ENCODE data around the gene RGR. TPM values are rescaled to one million over a fixed set of nuclear protein-coding genes. Genes with fewer than 3 reads are reported as not detected.

RGR gene
- total and polyA plus RNA-seq, 5 donors from 2014 or later = not detected

DNA sequence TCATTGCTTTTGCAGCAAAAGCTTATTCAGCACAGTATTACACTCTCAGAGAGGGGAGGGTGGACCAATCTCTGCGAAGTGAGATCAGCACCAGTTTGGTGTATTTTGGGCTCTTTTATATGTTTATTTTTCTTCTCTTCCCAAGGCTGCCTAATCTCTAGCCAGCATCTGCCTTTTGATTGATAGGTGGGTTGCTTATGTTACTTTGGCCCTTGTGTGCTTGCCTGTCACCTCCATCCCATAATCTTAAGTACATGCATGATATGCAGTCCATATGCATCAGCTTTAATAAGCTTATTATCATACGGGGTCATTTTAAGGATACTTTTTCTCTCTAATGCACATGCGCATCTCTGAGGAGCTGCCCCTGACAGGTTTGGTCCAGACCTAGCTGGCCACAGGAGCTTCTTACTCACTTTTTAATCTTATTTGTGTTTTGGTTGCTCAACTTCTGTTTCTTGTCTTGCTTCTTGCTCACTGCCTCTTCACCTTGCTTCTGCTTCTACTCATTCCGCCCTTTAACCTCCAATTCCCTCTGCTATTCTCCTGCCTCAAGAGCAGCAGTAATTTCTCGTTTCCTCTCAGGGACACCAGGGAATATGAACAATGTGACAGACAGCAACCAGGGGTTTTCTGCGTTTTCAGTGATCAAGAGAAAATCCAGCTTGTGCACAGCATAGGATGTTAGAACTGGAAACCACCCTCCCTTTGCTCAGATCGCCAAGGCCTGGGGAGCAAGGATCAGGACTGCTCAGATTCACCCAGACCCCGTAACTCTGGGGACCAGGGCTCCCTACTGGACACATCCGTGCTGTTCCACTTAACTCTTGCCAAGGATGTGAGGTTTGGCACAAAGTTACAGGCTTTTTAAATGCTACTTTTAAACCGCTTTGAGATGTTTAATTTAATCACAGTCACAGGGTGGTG is 10.0 kb downstream of the RGR start:
- Mint-ChIP-seq H3K4me3 (no peak overlapping the region), H3K9me3 (no peaks in the 10 kb centered on the region), H3K27me3 (peaks cover 7% of the 10 kb centered on the region), H3K36me3 (no peaks in the 10 kb centered on the region), H3K4me1 (peaks cover 0 to 4% (median 0%) of the 10 kb centered on the region in 4 donors), H3K27ac (peak overlapping the region in 1 of 3 donors; percentile 34)
- H3K4me1 ChIP-seq (ENCODE audit: control insufficient read depth, insufficient read depth, low read length, poor library complexity, severe bottlenecking) = peaks cover 3% of the 10 kb centered on the region
- no peak overlapping the region for H3K27ac ChIP-seq (ENCODE audit: insufficient read depth, low read length, poor library complexity, severe bottlenecking)
- no peaks in the 10 kb centered on the region for H3K9me3 ChIP-seq (ENCODE audit: control insufficient read depth in 2 of 2, low read length in 2 of 2)
- ATAC-seq (ENCODE audit: low read depth in 2 of 2) (no peak), DNase-seq (no peak)
- no peak overlapping the region for H3K4me3 ChIP-seq (ENCODE audit: low read depth, low read length)
- H3K27me3 ChIP-seq (ENCODE audit: control insufficient read depth, insufficient read depth, low read length) = peaks cover 4% of the 10 kb centered on the region
- no peaks in the 10 kb centered on the region for H3K36me3 ChIP-seq (ENCODE audit: control insufficient read depth, insufficient read depth, low read length)

- Mint-ChIP-seq H3K4me3 (no peak overlapping the region), H3K27ac (peak overlapping the region in 1 of 3 donors; percentile 12), H3K4me1 (peaks cover 0 to 4% (median 0%) of the 10 kb centered on the region in 4 donors), H3K9me3 (no peaks in the 10 kb centered on the region), H3K36me3 (no peaks in the 10 kb centered on the region), H3K27me3 (peaks cover 8% of the 10 kb centered on the region)
- ATAC-seq (ENCODE audit: low read depth in 2 of 2) (no peak), DNase-seq (peak in 2 of 3 donors; percentile 5 to 47)
- peaks cover 3% of the 10 kb centered on the region for H3K4me1 ChIP-seq (ENCODE audit: control insufficient read depth, insufficient read depth, low read length, poor library complexity, severe bottlenecking)
- H3K4me3 ChIP-seq (ENCODE audit: low read depth, low read length) = no peak overlapping the region
- H3K27me3 ChIP-seq (ENCODE audit: control insufficient read depth, insufficient read depth, low read length) = peaks cover 4% of the 10 kb centered on the region
- no peak overlapping the region for H3K27ac ChIP-seq (ENCODE audit: insufficient read depth, low read length, poor library complexity, severe bottlenecking)
- no peaks in the 10 kb centered on the region for H3K9me3 ChIP-seq (ENCODE audit: control insufficient read depth in 2 of 2, low read length in 2 of 2)
- H3K36me3 ChIP-seq (ENCODE audit: control insufficient read depth, insufficient read depth, low read length) = no peaks in the 10 kb centered on the region
These were observed 11.9 kb downstream of the RGR start for GRCh38 chr10:84256510-84257342.

DNA sequence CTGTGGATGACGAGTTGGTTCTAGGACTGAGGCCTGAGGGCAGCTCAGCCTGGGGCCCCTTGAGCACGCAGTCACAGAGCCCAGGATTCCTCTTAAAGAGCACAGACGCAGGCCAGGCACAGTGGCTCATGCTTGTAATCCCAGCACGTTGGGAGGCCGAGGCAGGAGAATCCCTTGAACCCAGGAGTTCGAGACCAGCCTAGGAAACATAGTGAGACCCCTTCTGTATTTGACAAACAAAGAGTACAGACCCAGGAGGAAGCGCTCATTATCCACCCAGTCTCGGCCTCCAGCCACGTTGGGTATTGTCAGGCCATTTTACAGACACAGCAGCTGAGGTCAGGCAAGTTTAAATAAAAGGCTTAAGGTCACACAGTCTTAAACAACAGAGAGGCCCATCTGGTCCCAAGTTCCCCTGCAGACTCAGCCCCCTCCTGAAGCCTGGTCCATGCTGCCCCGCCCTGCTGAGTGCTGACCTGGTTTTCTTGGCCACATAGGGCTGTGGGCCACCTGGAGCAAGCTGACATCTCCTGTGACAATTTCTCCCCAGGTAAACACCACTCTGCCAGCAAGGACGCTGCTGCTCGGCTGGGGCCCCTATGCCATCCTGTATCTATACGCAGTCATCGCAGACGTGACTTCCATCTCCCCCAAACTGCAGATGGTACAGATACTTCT is 12.6 kb downstream of the RGR start:
- no peaks in the 10 kb centered on the region for H3K36me3 Mint-ChIP-seq
- no peak overlapping the region for H3K4me3 Mint-ChIP-seq
- H3K27me3 Mint-ChIP-seq = peaks cover 12% of the 10 kb centered on the region
- ATAC-seq (ENCODE audit: low read depth in 2 of 2) (no peak), DNase-seq (no peak)
- no peaks in the 10 kb centered on the region for H3K9me3 Mint-ChIP-seq
- Histone ChIP-seq H3K36me3 (ENCODE audit: control insufficient read depth, insufficient read depth, low read length) (no peaks in the 10 kb centered on the region), H3K9me3 (ENCODE audit: control insufficient read depth in 2 of 2, low read length in 2 of 2) (no peaks in the 10 kb centered on the region), H3K27me3 (ENCODE audit: control insufficient read depth, insufficient read depth, low read length) (peaks cover 4% of the 10 kb centered on the region), H3K4me1 (ENCODE audit: control insufficient read depth, insufficient read depth, low read length, poor library complexity, severe bottlenecking) (peaks cover 3% of the 10 kb centered on the region), H3K27ac (ENCODE audit: insufficient read depth, low read length, poor library complexity, severe bottlenecking) (no peak overlapping the region), H3K4me3 (ENCODE audit: low read depth, low read length) (no peak overlapping the region)
- H3K4me1 Mint-ChIP-seq = peaks cover 0 to 4% (median 0%) of the 10 kb centered on the region in 4 donors
- H3K27ac Mint-ChIP-seq = peak overlapping the region in 1 of 3 donors; percentile 0

- H3K36me3 ChIP-seq (ENCODE audit: control insufficient read depth, insufficient read depth, low read length) = no peaks in the 10 kb centered on the region
- peaks cover 3% of the 10 kb centered on the region for H3K4me1 ChIP-seq (ENCODE audit: control insufficient read depth, insufficient read depth, low read length, poor library complexity, severe bottlenecking)
- no peaks in the 10 kb centered on the region for H3K9me3 Mint-ChIP-seq
- peak overlapping the region in 1 of 3 donors; percentile 0 for H3K27ac Mint-ChIP-seq
- H3K9me3 ChIP-seq (ENCODE audit: control insufficient read depth in 2 of 2, low read length in 2 of 2) = no peaks in the 10 kb centered on the region
- no peak overlapping the region for H3K27ac ChIP-seq (ENCODE audit: insufficient read depth, low read length, poor library complexity, severe bottlenecking)
- DNase-seq (no peak), ATAC-seq (ENCODE audit: low read depth in 2 of 2) (no peak)
- no peak overlapping the region for H3K4me3 ChIP-seq (ENCODE audit: low read depth, low read length)
- peaks cover 15% of the 10 kb centered on the region for H3K27me3 Mint-ChIP-seq
- peaks cover 0 to 4% (median 0%) of the 10 kb centered on the region in 4 donors for H3K4me1 Mint-ChIP-seq
- H3K27me3 ChIP-seq (ENCODE audit: control insufficient read depth, insufficient read depth, low read length) = peaks cover 4% of the 10 kb centered on the region
- H3K4me3 Mint-ChIP-seq = no peak overlapping the region
- H3K36me3 Mint-ChIP-seq = no peaks in the 10 kb centered on the region
These were observed 13.3 kb downstream of the RGR start for GRCh38 chr10:84258034-84258695.

DNA sequence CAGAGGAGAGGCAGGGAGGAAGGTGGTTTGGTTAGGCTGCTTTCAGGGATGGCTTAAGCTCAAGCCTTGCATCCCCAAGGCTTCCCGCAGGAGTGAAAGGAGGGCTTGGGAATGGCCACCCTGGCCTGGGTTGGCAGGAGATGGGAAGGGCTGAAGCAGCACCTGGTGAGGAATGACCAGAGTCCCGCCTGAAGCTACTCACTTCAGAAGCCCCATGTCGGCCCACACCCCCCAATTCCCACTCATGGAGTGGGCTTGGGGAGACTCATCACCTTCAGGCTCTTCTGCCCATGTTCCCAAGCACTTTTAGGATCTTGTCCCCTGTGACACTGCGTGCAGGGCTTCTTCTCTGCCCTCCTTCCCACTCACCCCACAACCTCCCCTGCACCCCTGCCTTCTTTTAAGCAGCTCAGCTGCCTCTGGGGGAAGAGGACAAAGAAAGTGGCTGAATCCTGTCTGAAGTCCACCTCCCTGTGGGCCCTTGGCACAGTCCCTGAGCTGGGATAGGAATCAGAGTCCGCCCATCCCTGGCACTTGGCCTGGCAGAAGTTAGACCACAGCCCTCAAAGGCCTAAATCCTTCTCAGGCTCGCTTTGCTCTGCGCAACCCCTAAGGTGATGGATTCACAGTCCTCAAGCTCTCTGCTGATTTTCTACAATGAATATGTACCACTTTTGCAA is 16.5 kb downstream of the RGR start:
- no peaks in the 10 kb centered on the region for H3K9me3 ChIP-seq (ENCODE audit: control insufficient read depth in 2 of 2, low read length in 2 of 2)
- no peaks in the 10 kb centered on the region for H3K9me3 Mint-ChIP-seq
- no peak overlapping the region for H3K27ac Mint-ChIP-seq
- H3K27me3 ChIP-seq (ENCODE audit: control insufficient read depth, insufficient read depth, low read length) = peaks cover 7% of the 10 kb centered on the region
- no peaks in the 10 kb centered on the region for H3K36me3 Mint-ChIP-seq
- ATAC-seq (ENCODE audit: low read depth in 2 of 2) (no peak), DNase-seq (no peak)
- peaks cover 6% of the 10 kb centered on the region for H3K4me1 ChIP-seq (ENCODE audit: control insufficient read depth, insufficient read depth, low read length, poor library complexity, severe bottlenecking)
- no peak overlapping the region for H3K27ac ChIP-seq (ENCODE audit: insufficient read depth, low read length, poor library complexity, severe bottlenecking)
- no peak overlapping the region for H3K4me3 Mint-ChIP-seq
- H3K4me3 ChIP-seq (ENCODE audit: low read depth, low read length) = no peak overlapping the region
- H3K27me3 Mint-ChIP-seq = peaks cover 19% of the 10 kb centered on the region
- H3K36me3 ChIP-seq (ENCODE audit: control insufficient read depth, insufficient read depth, low read length) = no peaks in the 10 kb centered on the region
- H3K4me1 Mint-ChIP-seq = peaks cover 0 to 7% (median 5%) of the 10 kb centered on the region in 4 donors

GRCh38 chr10:84262190-84262956 is 17.5 kb downstream of the RGR start:
- Mint-ChIP-seq H3K27me3 (peaks cover 19% of the 10 kb centered on the region), H3K27ac (no peak overlapping the region), H3K4me1 (peaks cover 0 to 6% (median 4%) of the 10 kb centered on the region in 4 donors), H3K36me3 (no peaks in the 10 kb centered on the region), H3K9me3 (no peaks in the 10 kb centered on the region), H3K4me3 (no peak overlapping the region)
- no peak for ATAC-seq (ENCODE audit: low read depth in 2 of 2)
- Histone ChIP-seq H3K27ac (ENCODE audit: insufficient read depth, low read length, poor library complexity, severe bottlenecking) (no peak overlapping the region), H3K36me3 (ENCODE audit: control insufficient read depth, insufficient read depth, low read length) (no peaks in the 10 kb centered on the region), H3K4me3 (ENCODE audit: low read depth, low read length) (no peak overlapping the region), H3K9me3 (ENCODE audit: control insufficient read depth in 2 of 2, low read length in 2 of 2) (no peaks in the 10 kb centered on the region), H3K27me3 (ENCODE audit: control insufficient read depth, insufficient read depth, low read length) (peaks cover 7% of the 10 kb centered on the region), H3K4me1 (ENCODE audit: control insufficient read depth, insufficient read depth, low read length, poor library complexity, severe bottlenecking) (peaks cover 3% of the 10 kb centered on the region)
- no peak for DNase-seq

Data from CD4-positive, CD25-positive, alpha-beta regulatory T cell (primary cell).